WTC11 (cell line): Measurements from ENCODE around the gene PIM2. TPM values are rescaled to one million over a fixed set of nuclear protein-coding genes. Genes with fewer than 3 reads are reported as not detected.

Experiments used
- ATAC-seq: fragments of 200-7000 bp; cut with Tn5 transposase; 2 replicates; pipeline ENCODE4 v1.10.0; 2021; ENCODE audit warnings: mild to moderate bottlenecking, moderate library complexity
- CTCF ChIA-PET: fragments of 300-600 bp; sonication (Branson Sonifier 250); formaldehyde crosslinking; loops from one replicate; lab custom pipeline; 2021; ENCODE audit warnings: antibody characterized with exemption; lab: Charles Lee
- POLR2A ChIA-PET: fragments of 350-600 bp; sonication (Branson Sonifier 250); formaldehyde crosslinking; loops from one replicate; lab custom pipeline; 2021; ENCODE audit warnings: antibody characterized with exemption; lab: Charles Lee
- DNase-seq: peaks from one replicate; pipeline ENCODE4 v3.0.0; 2021; ENCODE audit warnings: low spot score
- H3K27ac Mint-ChIP-seq: 2 replicates; pipeline ENCODE4 v1.8.0; 2021; ENCODE audit warnings: mixed read lengths
- H3K27me3 Mint-ChIP-seq: 2 replicates; pipeline ENCODE4 v1.8.0; 2021; ENCODE audit warnings: low read depth, mild to moderate bottlenecking, moderate library complexity, mixed read lengths
- H3K36me3 Mint-ChIP-seq: 2 replicates; pipeline ENCODE4 v1.8.0; 2021; ENCODE audit warnings: mixed read lengths
- H3K4me1 Mint-ChIP-seq: 2 replicates; pipeline ENCODE4 v1.8.0; 2022; ENCODE audit warnings: mixed read lengths
- H3K4me3 Mint-ChIP-seq: 2 replicates; pipeline ENCODE4 v1.8.0; 2021; ENCODE audit warnings: mild to moderate bottlenecking, moderate library complexity, mixed read lengths
- H3K9me3 Mint-ChIP-seq: 2 replicates; pipeline ENCODE4 v1.8.0; 2021; ENCODE audit warnings: mixed read lengths
- AFF4 ChIP-seq: sonication (generic); formaldehyde crosslinking; IDR thresholded peaks from 2 replicates; pipeline ENCODE4 v1.8.1; 2023; ENCODE audit warnings: mild to moderate bottlenecking, missing genetic modification reagents, borderline replicate concordance
- CREM ChIP-seq: sonication (generic); formaldehyde crosslinking; IDR thresholded peaks from 2 replicates; pipeline ENCODE4 v1.8.1; 2022; ENCODE audit warnings: mild to moderate bottlenecking, missing genetic modification reagents, moderate library complexity
- E2F1 ChIP-seq: sonication (generic); formaldehyde crosslinking; IDR thresholded peaks from 2 replicates; pipeline ENCODE4 v1.8.0; 2022; ENCODE audit warnings: mild to moderate bottlenecking, missing genetic modification reagents
- ELF4 ChIP-seq: sonication (generic); formaldehyde crosslinking; IDR thresholded peaks from 2 replicates; pipeline ENCODE4 v1.8.1; 2022; ENCODE audit warnings: low read depth, mild to moderate bottlenecking, moderate library complexity, missing genetic modification reagents
- FOXK1 ChIP-seq: sonication (generic); formaldehyde crosslinking; IDR thresholded peaks from 2 replicates; pipeline ENCODE4 v1.8.0; 2022; ENCODE audit warnings: mild to moderate bottlenecking, moderate library complexity, missing genetic modification reagents
- GABPB1 ChIP-seq: sonication (generic); formaldehyde crosslinking; IDR thresholded peaks from 2 replicates; pipeline ENCODE4 v1.8.1; 2023; ENCODE audit warnings: mild to moderate bottlenecking, missing genetic modification reagents
- MLX ChIP-seq: sonication (generic); formaldehyde crosslinking; IDR thresholded peaks from 2 replicates; pipeline ENCODE4 v1.8.1; 2023; ENCODE audit warnings: mild to moderate bottlenecking, missing genetic modification reagents, moderate library complexity
- PRDM15 ChIP-seq: sonication (generic); formaldehyde crosslinking; IDR thresholded peaks from 2 replicates; pipeline ENCODE4 v1.8.0; 2022; ENCODE audit warnings: missing genetic modification reagents
- RELA ChIP-seq: sonication (generic); formaldehyde crosslinking; IDR thresholded peaks from 2 replicates; pipeline ENCODE4 v1.8.1; 2022; ENCODE audit warnings: missing genetic modification reagents, mild to moderate bottlenecking, borderline replicate concordance
- TEAD4 ChIP-seq: sonication (generic); formaldehyde crosslinking; IDR thresholded peaks from 2 replicates; pipeline ENCODE4 v1.8.0; 2022; ENCODE audit warnings: mild to moderate bottlenecking, missing genetic modification reagents
- ZNF219 ChIP-seq: sonication (generic); formaldehyde crosslinking; IDR thresholded peaks from 2 replicates; pipeline ENCODE4 v1.8.0; 2023; ENCODE audit warnings: missing genetic modification reagents, mild to moderate bottlenecking, borderline replicate concordance
- ZNF232 ChIP-seq: sonication (generic); formaldehyde crosslinking; IDR thresholded peaks from 2 replicates; pipeline ENCODE4 v1.8.0; 2022; ENCODE audit warnings: mild to moderate bottlenecking, missing genetic modification reagents
- ZNF416 ChIP-seq: fragments of 250-450 bp; sonication (Bioruptor Pico); IDR thresholded peaks from 2 replicates; pipeline ENCODE4 v1.9.0; 2021; ENCODE audit warnings: mild to moderate bottlenecking, inconsistent platforms
- ZNF425 ChIP-seq: fragments of 250-450 bp; sonication (Bioruptor Pico); conservative IDR thresholded peaks from 2 replicates; pipeline ENCODE4 v1.9.0; 2021; ENCODE audit warnings: mild to moderate bottlenecking
- total RNA-seq: library from RNA; stranded (reverse); gene quantifications from 3 replicates; pipeline ENCODE4 v1.2.3, GENCODE V29; 2021
- TF ChIP-seq, protein P1 (sequence below): sonication (generic); formaldehyde crosslinking; IDR thresholded peaks from 2 replicates; pipeline ENCODE4 v1.8.1; 2022; ENCODE audit warnings: mild to moderate bottlenecking, missing genetic modification reagents, moderate library complexity, borderline replicate concordance
- TF ChIP-seq, protein P2 (sequence below): sonication (generic); formaldehyde crosslinking; IDR thresholded peaks from 2 replicates; pipeline ENCODE4 v1.8.1; 2022; ENCODE audit warnings: mild to moderate bottlenecking, moderate library complexity, missing genetic modification reagents
- TF ChIP-seq, protein P3 (sequence below): sonication (generic); formaldehyde crosslinking; IDR thresholded peaks from 2 replicates; pipeline ENCODE4 v1.8.1; 2023; ENCODE audit warnings: mild to moderate bottlenecking, moderate library complexity, missing genetic modification reagents

PIM2 gene
- total RNA-seq, 1 experiment from 2014 or later = 146 TPM

GRCh38 chrX:48908600-48908999, 10.2 kb downstream of the PIM2 start (continued):
- TF ChIP-seq, protein P1, sequence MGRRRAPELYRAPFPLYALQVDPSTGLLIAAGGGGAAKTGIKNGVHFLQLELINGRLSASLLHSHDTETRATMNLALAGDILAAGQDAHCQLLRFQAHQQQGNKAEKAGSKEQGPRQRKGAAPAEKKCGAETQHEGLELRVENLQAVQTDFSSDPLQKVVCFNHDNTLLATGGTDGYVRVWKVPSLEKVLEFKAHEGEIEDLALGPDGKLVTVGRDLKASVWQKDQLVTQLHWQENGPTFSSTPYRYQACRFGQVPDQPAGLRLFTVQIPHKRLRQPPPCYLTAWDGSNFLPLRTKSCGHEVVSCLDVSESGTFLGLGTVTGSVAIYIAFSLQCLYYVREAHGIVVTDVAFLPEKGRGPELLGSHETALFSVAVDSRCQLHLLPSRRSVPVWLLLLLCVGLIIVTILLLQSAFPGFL (CRISPR knock-in tag) = no peak
- TF ChIP-seq CREM (CRISPR knock-in tag) = no peak
- TF ChIP-seq, protein P2, sequence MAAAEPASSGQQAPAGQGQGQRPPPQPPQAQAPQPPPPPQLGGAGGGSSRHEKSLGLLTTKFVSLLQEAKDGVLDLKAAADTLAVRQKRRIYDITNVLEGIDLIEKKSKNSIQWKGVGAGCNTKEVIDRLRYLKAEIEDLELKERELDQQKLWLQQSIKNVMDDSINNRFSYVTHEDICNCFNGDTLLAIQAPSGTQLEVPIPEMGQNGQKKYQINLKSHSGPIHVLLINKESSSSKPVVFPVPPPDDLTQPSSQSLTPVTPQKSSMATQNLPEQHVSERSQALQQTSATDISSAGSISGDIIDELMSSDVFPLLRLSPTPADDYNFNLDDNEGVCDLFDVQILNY (CRISPR knock-in tag) = no peak
- no peak for TF ChIP-seq ZNF232 (CRISPR knock-in tag)
- TF ChIP-seq E2F1 (CRISPR knock-in tag) = no peak
- no peak for TF ChIP-seq ZNF219 (CRISPR knock-in tag)
- TF ChIP-seq MLX (CRISPR knock-in tag) = no peak
- no peak for TF ChIP-seq ZNF425 (CRISPR knock-in tag)
- TF ChIP-seq PRDM15 (CRISPR knock-in tag) = no peak
- TF ChIP-seq GABPB1 = no peak
- TF ChIP-seq TEAD4 (CRISPR knock-in tag) = no peak

- H3K4me1 Mint-ChIP-seq = 0 out of 2 replicates have a peak, but pooled peaks cover 3% of the 10 kb centered on the region
- CTCF ChIA-PET = no interaction called here
- POLR2A ChIA-PET = no interaction called here
- no peak for TF ChIP-seq RELA (CRISPR knock-in tag)
- TF ChIP-seq AFF4 (CRISPR knock-in tag) = no peak
- TF ChIP-seq, protein P3, sequence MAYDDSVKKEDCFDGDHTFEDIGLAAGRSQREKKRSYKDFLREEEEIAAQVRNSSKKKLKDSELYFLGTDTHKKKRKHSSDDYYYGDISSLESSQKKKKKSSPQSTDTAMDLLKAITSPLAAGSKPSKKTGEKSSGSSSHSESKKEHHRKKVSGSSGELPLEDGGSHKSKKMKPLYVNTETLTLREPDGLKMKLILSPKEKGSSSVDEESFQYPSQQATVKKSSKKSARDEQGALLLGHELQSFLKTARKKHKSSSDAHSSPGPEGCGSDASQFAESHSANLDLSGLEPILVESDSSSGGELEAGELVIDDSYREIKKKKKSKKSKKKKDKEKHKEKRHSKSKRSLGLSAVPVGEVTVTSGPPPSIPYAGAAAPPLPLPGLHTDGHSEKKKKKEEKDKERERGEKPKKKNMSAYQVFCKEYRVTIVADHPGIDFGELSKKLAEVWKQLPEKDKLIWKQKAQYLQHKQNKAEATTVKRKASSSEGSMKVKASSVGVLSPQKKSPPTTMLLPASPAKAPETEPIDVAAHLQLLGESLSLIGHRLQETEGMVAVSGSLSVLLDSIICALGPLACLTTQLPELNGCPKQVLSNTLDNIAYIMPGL (CRISPR knock-in tag) = no peak
- no peak for TF ChIP-seq ELF4
- TF ChIP-seq ZNF416 = no peak
- TF ChIP-seq FOXK1 (CRISPR knock-in tag) = no peak
Observed at GRCh38 chrX:48905090-48905790, 13.6 kb downstream of the PIM2 start.

More at GRCh38 chrX:48905090-48905790, 13.6 kb downstream of the PIM2 start:
- DNase-seq (no peak), ATAC-seq (no peak)
- Mint-ChIP-seq H3K27ac (no peak overlapping the region), H3K36me3 (peaks cover 20% of the 10 kb centered on the region), H3K9me3 (no peaks in the 10 kb centered on the region), H3K4me3 (no peak overlapping the region), H3K27me3 (no peaks in the 10 kb centered on the region)
